HG03103 (cell line): ENCODE data around the gene DHRS2.
"Not testable (repeated sequence)": the region's sequence is repeated elsewhere in the genome, so short reads cannot be mapped to it uniquely, and the experiment has no call there.

Source experiments
- ATAC-seq: cut with Tn5 transposase; IDR thresholded peaks from one replicate; pipeline ENCODE4 v1.9.1; 2021; ENCODE audit warnings: low read depth; ENCODE audit not compliant: unreplicated experiment

Gene DHRS2, protein sequence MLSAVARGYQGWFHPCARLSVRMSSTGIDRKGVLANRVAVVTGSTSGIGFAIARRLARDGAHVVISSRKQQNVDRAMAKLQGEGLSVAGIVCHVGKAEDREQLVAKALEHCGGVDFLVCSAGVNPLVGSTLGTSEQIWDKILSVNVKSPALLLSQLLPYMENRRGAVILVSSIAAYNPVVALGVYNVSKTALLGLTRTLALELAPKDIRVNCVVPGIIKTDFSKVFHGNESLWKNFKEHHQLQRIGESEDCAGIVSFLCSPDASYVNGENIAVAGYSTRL

DNA sequence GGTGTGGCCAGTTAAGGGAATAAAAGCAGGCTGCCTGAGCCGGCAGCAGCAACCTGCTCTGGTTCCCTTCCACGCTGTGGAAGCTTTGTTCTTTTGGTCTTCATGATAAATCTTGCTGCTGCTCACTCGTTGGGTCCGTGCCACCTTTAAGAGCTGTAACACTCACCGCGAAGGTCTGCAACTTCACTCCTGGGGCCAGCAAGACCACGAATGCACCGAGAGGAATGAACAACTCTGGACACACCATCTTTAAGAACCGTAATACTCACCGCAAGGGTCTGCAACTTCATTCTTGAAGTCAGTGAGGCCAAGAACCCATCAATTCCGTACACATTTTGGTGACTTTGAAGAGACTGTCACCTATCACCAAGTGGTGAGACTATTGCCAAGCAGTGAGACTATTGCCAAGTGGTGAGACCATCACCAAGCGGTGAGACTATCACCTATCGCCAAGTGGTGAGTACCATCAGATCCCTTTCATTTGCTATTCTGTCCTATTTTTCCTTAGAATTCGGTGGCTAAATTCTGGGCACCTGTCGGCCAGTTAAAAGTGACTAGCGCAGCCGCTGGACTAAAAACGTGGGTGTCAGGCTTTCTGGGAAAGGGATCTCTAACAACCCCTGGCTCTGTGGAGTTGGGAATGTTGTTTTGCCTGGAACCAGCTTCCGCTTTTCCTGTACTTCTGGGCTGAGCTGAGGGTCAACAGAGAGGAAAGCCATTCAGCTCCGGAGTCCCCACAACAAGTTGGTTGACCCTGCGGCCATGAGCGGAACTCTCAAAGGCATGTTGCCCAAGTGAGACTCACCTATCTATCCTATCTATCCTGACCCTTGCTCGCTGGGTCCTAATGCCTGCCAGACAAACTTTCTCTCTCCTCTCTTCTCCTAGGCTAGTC is at the start of gene DHRS2:
Gene DHRS2 (plus strand): TSS at position 48 of the 895 bp plus-strand sequence. CDS start 2,501 bp downstream, outside the sequence.
- ATAC-seq, result no peak

DNA sequence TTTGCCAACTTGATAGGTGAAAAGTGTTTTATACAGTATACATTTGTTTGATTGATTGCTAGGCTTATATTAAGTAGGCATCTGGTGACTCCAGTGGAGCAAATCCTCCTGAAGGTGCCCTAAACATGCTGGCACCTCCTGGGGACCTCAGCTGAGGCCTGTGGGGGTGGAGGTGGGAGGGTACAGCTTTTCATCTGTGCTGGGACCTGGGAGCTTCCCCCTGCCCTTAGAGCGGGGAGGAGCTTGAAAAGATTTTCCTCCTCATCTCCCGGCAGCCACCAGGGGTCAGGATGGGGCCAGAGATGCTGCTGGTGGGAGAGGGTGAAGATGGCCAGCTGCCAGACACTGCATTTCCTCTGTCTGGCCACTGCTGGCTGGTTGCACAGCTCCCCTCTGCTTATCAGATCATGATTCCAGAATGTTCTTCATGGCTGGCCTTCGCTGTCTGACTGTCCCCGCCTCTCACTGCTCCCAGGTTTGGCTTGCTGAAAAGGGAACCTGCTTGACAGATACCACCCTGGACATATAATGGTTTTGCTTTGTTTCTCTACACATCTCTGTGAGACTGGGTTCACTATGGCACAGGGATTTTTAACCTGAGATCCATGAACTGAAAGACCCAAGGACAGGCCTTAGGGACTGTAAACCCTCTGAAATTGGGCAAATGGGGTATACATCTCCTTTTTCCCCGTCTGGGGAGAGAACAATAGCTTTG is 47.1 kb upstream of the DHRS2 start:
- peak; percentile 93 for ATAC-seq

DNA sequence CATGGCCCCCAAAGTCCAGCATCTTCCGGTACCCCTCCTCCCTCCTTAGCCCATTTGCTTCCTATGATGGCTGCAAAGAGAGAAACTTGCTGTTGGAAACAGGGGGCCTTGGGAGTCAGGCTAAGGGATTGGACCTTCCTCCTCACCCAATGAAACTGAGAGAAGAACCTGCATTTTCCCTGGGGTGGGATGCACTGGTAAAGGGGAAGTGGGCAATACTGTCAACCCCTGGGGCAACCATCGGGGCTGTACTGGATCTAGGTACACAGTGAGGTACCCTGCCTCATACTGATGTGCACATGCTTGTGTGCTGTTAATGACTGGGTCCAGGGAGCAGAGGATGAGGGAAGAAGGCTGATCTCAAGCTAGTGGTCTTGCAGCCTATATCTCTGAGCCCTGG is 46.6 kb upstream of the DHRS2 start:
- ATAC-seq, result no peak

DNA sequence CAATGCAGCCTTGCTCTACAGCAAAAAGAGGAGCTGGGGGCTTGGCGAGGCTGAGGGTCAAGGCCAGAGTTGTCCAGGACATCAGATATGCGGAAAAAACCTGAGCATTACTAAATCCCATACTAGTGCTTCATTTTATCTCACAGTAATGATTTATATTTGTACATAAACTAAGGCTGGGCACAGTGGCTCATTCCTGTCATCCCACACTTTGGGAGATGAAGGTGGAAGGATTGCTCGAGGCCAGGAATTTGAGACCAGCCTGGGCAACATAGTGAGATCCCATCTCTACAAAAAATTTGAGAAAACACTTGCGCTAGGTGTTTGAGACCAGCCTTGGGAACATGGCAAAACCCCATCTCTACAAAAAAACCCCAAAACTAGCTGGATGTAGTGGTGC is 46.0 kb upstream of the DHRS2 start:
- no peak for ATAC-seq

DNA sequence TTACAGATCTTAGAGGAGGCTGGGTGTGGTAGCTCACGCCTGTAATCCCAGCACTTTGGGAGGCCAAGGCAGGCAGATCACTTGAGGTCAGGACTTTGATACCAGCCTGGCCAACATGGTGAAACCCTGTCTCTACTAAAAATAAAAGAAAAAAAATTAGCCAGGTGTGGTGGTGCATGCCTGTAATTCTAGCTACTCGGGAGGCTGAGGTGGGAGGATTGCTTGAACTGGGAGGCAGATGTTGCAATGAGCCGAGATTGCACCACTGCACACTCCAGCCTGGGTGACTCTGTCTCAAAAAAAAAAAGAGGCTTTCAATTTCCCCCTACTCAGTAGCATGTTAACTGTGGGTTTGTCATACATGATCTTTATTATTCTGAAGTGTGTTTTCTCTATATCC is 42.0 kb upstream of the DHRS2 start:
- not testable (repeated sequence) for ATAC-seq

DNA sequence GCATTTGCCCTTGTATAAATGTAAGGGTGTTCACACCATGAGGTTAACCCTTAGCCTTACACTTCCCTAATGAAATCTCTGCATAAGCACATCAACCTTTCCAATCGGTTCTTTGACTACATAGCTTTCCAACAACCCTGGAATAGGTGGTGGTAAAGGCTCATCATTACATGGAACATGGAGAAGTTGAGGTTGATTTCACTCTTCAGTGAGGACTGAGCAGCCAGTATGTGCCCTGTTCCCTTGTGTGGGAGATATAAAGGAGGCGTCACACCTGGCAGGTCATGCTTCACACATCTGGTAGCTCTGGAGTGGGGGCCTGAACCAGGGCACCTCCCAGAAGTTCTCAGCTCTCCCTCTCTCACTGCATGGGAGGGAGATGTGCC is 35.8 kb upstream of the DHRS2 start:
- ATAC-seq, result no peak

DNA sequence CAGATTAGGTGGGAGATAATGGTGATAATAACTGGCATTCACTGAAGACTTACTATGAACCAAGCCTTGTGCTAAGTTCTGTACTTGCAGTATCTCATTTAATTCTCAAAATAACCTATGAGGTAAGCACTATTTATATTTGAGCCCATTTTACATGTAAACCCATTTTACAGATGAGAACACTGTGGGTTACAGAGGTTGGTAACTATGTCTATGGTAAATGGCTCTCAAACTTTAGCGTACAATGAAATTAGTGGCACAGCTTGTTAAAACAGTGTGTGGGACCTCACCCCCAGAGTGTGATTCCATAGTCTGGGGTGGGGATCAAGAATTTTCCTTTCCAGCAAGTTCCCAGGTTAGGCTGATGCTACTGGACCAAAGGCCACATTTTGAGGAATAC is 35.4 kb upstream of the DHRS2 start:
- ATAC-seq, result no peak

DNA sequence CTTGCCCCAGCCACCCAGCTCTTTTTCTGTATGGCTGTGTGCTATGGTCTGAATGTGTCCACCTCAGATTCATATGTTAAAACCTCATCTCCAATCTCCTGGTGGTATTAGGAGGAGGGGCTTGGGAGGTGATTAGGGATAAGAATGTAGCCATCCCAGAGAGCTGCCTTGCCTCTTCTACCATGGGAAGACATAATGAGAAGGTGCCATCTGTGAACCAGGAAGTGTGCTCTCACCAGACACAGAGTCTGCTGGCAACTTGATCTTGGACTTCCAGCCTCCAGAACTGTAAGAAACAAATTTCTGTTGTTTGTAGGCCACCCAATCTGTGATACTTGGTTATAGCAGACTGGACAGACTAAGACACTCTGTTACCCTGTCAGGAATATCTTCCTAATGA is 34.7 kb upstream of the DHRS2 start:
- no peak for ATAC-seq

DNA sequence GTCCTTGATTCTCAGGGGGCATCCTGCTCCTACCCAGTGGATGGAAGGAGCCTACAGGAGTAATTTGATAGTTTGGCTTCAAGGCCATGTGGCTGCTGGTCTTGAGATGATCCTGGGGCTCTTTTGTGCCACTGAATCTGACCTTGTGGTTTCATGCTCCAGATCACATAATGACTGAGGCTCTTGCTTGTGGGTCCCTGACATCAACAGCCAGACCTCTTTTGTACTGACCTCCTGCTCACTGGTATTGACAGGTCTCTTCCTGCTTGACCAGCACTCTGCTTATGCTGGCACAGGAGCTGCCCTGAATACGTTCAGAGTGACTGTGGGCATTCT is 34.4 kb upstream of the DHRS2 start:
- ATAC-seq, result no peak

DNA sequence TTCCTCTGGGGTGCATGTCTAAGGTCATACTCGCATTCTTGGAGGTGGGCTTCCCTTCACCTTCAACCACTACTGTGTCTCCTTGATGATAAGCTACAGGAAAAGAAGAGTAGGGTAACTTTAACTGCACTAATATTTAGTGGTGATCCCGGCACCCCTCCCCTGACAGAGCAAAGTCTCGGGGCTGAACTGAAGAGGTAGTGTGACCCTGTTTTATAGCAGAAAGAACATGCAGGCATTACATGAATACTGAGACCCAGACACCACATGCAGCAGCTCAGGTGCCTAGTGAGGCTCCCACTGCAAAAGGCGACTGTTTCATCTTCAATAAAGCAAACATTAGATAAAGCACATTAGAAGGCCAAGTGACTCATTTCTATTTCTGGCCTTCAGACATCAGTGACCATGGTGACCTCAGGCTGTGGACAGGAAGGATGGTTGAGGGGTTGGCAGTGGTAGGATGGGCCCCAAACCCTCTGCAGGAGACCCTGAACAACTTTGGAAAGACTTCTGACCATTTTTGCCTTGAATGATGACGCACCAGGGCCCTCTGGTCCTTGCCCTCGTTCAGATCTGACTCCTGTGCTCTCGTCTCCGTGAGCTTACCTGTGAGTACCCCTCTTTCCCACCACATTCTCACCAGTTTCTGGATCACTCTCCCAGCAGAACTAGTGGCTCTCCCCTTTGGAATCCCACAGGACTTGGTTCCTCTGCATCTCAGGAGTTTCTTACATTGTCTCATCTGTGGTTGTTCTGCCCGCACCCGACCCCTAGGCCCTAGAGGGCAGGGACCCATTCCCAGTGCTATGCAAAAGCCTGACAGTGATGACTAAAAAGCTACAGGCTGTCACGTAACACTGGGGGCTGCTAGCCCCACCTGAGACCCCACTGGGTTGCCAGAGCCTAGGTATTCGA is 33.7 kb upstream of the DHRS2 start:
- ATAC-seq, result no peak

DNA sequence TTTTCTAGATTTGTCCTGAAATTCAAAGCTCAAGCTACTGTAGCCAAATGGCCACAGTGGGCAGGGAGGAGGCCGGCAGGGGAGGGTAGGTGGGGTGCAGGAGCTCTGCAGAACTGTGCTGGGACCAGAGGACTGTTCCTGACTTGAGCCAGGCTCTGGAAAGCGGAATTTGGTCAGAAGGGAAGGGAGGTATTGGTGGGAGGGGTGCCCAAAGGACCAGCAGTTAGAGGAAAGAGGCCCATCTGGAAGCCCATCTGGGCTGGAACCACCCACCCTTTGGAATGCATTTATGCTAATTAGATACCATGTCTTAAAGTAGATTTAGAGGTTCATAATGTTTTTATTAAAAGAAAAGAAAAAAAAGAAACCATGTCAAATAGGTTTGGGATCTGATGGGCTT is 33.1 kb upstream of the DHRS2 start:
- no peak for ATAC-seq

DNA sequence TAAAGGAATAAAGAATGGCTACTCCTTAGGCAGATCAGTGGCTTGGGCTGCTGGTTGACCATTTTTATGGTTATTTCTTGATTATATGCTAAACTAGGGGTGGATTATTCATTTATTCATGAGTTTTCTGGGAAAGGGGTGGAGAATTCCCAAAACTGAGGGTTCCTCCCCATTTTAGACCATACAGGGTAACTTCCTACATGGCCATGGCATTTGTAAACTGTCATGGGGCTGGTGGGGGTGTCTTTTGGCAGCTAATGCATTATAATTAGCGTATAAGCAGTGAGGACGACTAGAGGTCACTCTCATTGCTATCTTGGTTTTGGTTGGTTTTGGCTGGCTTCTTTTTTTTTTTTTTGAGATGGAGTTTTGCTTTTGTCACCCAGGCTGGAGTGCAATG is 32.0 kb upstream of the DHRS2 start:
- no peak for ATAC-seq

DNA sequence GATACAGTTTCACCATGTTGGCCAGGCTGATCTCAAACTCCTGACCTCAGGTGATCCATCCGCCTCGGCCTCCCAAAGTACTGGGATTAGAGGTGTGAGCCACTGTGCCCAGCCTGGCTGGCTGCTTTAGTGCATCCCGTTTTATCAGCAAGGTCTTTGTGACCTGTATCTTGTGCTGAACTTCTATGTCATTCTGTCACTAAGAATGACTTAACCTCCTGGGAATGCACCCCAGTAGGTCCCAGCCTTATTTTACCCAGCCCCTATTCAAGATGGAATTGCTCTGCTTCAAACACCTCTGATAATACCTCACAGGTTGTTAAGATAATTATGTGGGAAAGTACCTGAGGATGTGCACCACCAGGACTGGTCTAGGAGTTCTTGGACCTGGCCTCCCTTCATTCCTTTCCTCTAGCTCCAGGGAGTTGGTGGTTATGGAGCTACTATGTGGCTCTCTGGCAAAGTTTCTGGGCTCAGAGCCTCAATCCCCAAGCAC is 31.4 kb upstream of the DHRS2 start:
- no peak for ATAC-seq

DNA sequence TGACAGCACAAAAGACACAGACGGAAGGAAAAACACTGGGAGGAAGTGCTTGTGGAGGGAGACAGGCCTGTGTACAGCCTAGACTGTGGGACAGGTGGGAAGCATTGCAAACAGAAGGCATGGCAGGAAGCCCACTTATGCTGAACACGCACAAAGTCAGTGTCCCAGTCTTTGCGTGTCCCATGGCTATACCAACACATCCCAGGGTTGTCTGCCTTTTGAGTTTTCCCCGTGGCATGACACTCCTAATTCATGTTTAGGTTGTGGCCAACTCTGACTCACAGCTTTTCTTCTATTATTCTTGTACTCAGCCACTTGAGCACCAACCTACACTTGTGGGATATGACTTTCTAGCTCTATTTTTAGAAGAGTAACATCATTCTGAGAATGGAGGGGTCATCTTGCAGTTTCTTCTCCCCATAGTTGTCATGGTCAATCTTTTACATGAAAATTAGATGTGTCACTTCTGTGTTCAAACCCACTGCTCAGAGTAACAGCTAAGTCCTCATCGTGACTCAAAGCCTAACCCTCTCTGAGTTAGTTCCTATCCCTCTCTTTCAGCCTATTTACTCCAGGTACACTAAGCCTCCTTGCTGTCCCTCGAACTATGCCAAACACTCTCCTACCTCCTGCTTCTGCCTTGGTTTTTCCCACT is 30.1 kb upstream of the DHRS2 start:
- peak; percentile 70 for ATAC-seq

DNA sequence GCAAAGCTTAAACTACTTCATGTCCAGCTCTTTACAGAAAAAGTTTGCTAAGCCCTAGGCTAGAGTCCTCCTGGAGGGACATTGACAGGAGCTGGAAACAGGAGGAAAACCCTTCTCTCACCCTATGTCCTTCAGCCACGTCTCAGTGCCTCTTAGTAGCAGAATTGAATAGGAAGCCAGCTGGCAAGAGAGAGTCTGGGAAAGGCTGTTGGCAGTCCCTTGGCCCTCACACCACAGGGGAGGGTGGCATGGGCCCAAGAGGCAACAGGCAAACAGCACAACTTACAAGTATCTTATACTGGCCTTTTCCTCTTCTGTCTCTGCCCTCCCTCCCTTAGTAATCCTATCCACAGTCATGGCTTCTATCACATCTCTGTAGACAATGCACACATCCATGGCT is 27.7 kb upstream of the DHRS2 start:
- no peak for ATAC-seq

DNA sequence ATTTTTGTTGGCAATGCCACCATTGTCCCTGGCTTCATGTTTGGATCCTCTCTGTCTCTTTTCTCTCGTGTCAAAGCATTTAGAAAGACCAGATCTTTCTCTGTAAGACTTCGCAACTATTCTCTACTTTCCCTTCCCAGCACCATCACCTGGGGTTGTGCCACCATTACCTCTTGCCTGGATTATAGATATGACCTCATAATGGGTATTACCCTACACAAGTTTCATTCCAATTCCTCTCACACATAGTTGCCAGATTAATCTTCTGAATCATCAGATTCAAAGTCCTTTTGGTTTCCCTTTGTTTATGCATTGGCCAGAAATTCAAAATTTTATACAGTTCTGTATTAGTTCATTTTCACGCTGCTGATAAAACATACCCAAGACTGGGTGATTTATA is 27.2 kb upstream of the DHRS2 start:
- no peak for ATAC-seq

DNA sequence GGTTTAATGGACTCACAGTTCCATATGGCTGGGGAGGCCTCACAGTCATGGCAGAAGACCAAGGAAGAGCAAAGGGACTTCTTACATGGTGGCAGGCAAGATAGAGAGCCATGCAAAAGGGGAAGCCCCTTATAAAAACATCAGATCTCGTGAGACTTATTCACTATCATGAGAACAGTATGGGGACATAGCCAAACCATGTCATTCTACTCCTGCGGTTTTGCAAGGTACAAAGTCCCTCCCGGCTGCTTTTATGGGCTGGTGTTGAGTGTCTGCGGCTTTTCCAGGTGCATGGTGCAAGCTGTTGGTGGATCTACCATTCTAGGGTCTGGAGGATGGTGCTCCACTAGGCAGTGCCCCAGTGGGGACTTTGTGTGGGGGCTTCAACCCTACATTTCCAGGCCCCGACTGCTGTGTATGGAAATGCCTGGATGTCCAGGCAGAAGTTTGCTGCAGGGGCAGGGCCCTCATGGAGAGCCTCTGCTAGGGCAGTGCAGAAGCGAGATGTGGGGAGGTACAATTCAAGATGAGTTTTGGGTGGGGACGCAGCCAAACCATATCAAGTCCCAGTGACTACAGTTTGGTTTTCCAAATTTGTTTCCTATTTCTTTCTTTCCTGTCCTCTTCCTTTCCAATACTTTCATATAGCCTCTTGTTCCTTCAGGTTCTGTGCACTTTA is 26.6 kb upstream of the DHRS2 start:
- not testable (repeated sequence) for ATAC-seq

DNA sequence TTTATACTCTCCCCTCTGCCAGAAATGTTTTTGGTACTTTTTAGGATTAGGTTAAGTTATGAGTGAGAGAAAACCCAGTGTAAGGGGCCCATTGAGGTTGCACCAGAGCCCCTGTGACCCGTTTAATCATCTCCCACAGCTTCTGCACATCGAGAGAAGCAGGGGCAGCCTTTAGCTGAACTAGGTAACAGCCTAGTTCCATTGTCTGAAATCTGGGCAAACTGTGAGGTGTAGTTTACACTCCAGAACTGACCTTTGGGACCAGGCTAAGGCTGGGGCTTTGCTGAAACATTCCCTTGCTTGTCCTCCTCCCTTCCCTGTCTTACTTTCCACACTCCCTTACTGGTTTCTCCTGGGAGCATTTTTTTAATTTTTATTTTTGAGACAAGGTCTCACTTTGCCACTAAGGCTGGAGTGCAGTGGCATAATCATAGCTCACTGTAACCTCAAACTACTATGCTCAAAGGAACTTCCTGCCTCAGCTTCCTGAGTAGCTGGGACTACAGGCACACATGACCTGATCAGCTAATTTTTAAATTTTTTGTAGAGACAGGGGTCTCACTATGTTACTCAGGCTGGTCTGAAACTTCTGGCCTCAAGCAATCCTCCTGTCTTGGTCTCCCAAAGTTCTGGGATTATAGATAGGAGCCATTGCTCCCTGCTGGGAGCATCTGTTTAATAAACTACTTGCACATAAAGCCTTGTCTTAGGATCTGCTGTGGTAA is 25.9 kb upstream of the DHRS2 start:
- ATAC-seq, result no peak
